ENCODE data around the gene UNC5C. TPM values are rescaled to one million over a fixed set of nuclear protein-coding genes. Genes with fewer than 3 reads are reported as not detected.

UNC5C gene
- total RNA-seq, 1 experiment from 2014 or later: 8.2 TPM

- Histone ChIP-seq H3K27me3 (ENCODE audit: control insufficient read depth, insufficient read depth, low read length) (no peaks in the 10 kb centered on the region), H3K4me3 (ENCODE audit: low read depth in 2 of 2, low read length in 2 of 2) (no peak overlapping the region), H3K4me1 (ENCODE audit: control insufficient read depth, insufficient read depth, low read length) (no peaks in the 10 kb centered on the region), H3K27ac (ENCODE audit: low read length) (no peak overlapping the region), H3K9me3 (ENCODE audit: control insufficient read depth, insufficient read depth, low read depth, low read length) (no peaks in the 10 kb centered on the region), H3K36me3 (ENCODE audit: control insufficient read depth, insufficient read depth, low read length) (no peaks in the 10 kb centered on the region)
- no peak for ATAC-seq
- in situ Hi-C loops (cut with HindIII; ENCODE audit: low pct_unique_long_range_greater_than_20kb, low sequenced_read_pairs) (no loop called here), intact Hi-C loops (cut with micrococcal nuclease; ENCODE audit: unreplicated experiment) (no loop called here)
- no peak for DNase-seq (ENCODE audit: low read depth, low spot score)
- ChIA-PET POLR2A (no interaction called here), CTCF (no interaction called here)
- TF ChIP-seq TCF7L2 (IDR thresholded peaks at IDR 0.05; ENCODE audit: low read depth, low read length) (no peak), REST (IDR thresholded peaks at IDR 0.05; ENCODE audit: insufficient read depth in 1 of 2, low read depth in 2 of 2, low read length in 1 of 2) (no peak), SIN3A (IDR thresholded peaks at IDR 0.05; ENCODE audit: borderline replicate concordance, insufficient read depth, low read depth, low read length) (no peak), CTCF (IDR thresholded peaks at IDR 0.05) (no peak), POLR2AphosphoS5 (IDR thresholded peaks at IDR 0.05; ENCODE audit: low read depth, low read length) (no peak)
- BruUV-seq (replicated peaks): no TSS peak
These were observed 162.4 kb downstream of the UNC5C start for GRCh38 chr4:95386410-95386809.

- intact Hi-C loops (cut with micrococcal nuclease; ENCODE audit: unreplicated experiment) (no loop called here), in situ Hi-C loops (cut with HindIII; ENCODE audit: low pct_unique_long_range_greater_than_20kb, low sequenced_read_pairs) (no loop called here)
- no peaks in the 10 kb centered on the region for H3K4me1 ChIP-seq (ENCODE audit: control insufficient read depth, insufficient read depth, low read length)
- H3K9me3 ChIP-seq (ENCODE audit: control insufficient read depth, insufficient read depth, low read depth, low read length): no peaks in the 10 kb centered on the region
- H3K4me3 ChIP-seq (ENCODE audit: low read depth in 2 of 2, low read length in 2 of 2): no peak overlapping the region
- BruUV-seq (replicated peaks): no TSS peak
- ATAC-seq (no peak), DNase-seq (ENCODE audit: low read depth, low spot score) (no peak)
- CTCF ChIA-PET: no interaction called here
- POLR2A ChIA-PET: no interaction called here
- no peaks in the 10 kb centered on the region for H3K27me3 ChIP-seq (ENCODE audit: control insufficient read depth, insufficient read depth, low read length)
- no peaks in the 10 kb centered on the region for H3K36me3 ChIP-seq (ENCODE audit: control insufficient read depth, insufficient read depth, low read length)
- TF ChIP-seq CTCF (IDR thresholded peaks at IDR 0.05): no peak
- TF ChIP-seq SIN3A (IDR thresholded peaks at IDR 0.05; ENCODE audit: borderline replicate concordance, insufficient read depth, low read depth, low read length): no peak
- TF ChIP-seq TCF7L2 (IDR thresholded peaks at IDR 0.05; ENCODE audit: low read depth, low read length): no peak
- no peak for TF ChIP-seq POLR2AphosphoS5 (IDR thresholded peaks at IDR 0.05; ENCODE audit: low read depth, low read length)
- TF ChIP-seq REST (IDR thresholded peaks at IDR 0.05; ENCODE audit: insufficient read depth in 1 of 2, low read depth in 2 of 2, low read length in 1 of 2): no peak
- no peak overlapping the region for H3K27ac ChIP-seq (ENCODE audit: low read length)
These were observed 166.8 kb downstream of the UNC5C start for GRCh38 chr4:95381843-95382580.

Measured in Panc1 (cell line).